ENCODE data around the gene DEAF1.
"Not testable (repeated sequence)": the region's sequence is repeated elsewhere in the genome, so short reads cannot be mapped to it uniquely, and the experiment has no call there.

DEAF1 gene

GRCh38 chr11:690738-691633, 4.0 kb downstream of the DEAF1 start:
- Histone ChIP-seq H3K27me3 (ENCODE audit: control insufficient read depth, insufficient read depth, low read length) (no peaks in the 10 kb centered on the region), H3K4me3 (ENCODE audit: low read length) (no peak overlapping the region), H3K4me1 (ENCODE audit: control insufficient read depth, insufficient read depth, low read length) (peaks cover 9% of the 10 kb centered on the region), H3K36me3 (ENCODE audit: control insufficient read depth, insufficient read depth, low read length) (peaks cover 20% of the 10 kb centered on the region), H3K27ac (ENCODE audit: low read length) (no peak overlapping the region), H3K9me3 (ENCODE audit: control insufficient read depth, insufficient read depth, low read length) (no peaks in the 10 kb centered on the region)
- no CpG with 5 or more reads among the region's 27 CpGs for WGBS (ENCODE audit: insufficient coverage, insufficient read length)
- no peak for DNase-seq (ENCODE audit: low read depth, low spot score)

GRCh38 chr11:690244-690643, 4.8 kb downstream of the DEAF1 start:
- not testable (repeated sequence) for DNase-seq (ENCODE audit: low read depth, low spot score); H3K27me3 ChIP-seq (ENCODE audit: control insufficient read depth, insufficient read depth, low read length); H3K27ac ChIP-seq (ENCODE audit: low read length); H3K4me3 ChIP-seq (ENCODE audit: low read length); H3K4me1 ChIP-seq (ENCODE audit: control insufficient read depth, insufficient read depth, low read length); H3K9me3 ChIP-seq (ENCODE audit: control insufficient read depth, insufficient read depth, low read length)
- no CpG with 5 or more reads among the region's 3 CpGs for WGBS (ENCODE audit: insufficient coverage, insufficient read length)
- peaks cover 20% of the 10 kb centered on the region for H3K36me3 ChIP-seq (ENCODE audit: control insufficient read depth, insufficient read depth, low read length)

- WGBS (ENCODE audit: insufficient coverage, insufficient read length), result no CpG with 5 or more reads among the region's 7 CpGs
- Histone ChIP-seq H3K27me3 (ENCODE audit: control insufficient read depth, insufficient read depth, low read length) (no peaks in the 10 kb centered on the region), H3K4me1 (ENCODE audit: control insufficient read depth, insufficient read depth, low read length) (peaks cover 8% of the 10 kb centered on the region), H3K36me3 (ENCODE audit: control insufficient read depth, insufficient read depth, low read length) (peaks cover 21% of the 10 kb centered on the region), H3K4me3 (ENCODE audit: low read length) (no peak overlapping the region), H3K27ac (ENCODE audit: low read length) (no peak overlapping the region), H3K9me3 (ENCODE audit: control insufficient read depth, insufficient read depth, low read length) (no peaks in the 10 kb centered on the region)
- no peak for DNase-seq (ENCODE audit: low read depth, low spot score)
These were observed 5.4 kb downstream of the DEAF1 start for GRCh38 chr11:689625-690024.

DNA sequence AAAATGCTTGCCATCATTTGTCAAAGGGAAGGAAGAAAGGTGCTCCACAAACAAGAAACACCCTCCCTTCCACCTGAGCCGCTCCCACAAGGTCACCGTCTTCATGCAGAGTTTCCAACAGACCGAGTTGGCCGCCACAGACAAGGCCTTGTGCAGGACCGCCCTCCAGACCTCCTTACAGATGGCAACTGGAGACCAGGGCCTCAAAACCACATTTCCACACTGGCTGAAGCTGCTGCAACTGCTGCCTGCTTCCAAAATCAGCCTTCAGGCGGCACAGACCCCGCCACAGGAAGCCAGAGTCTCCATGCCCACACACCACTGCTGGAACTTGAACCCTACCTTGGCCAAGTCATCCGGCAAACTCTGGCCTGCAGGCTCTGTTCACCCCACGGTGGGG, 6.3 kb downstream of the DEAF1 start:
- WGBS (ENCODE audit: insufficient coverage, insufficient read length), result no CpG with 5 or more reads among the region's 9 CpGs
- Histone ChIP-seq H3K9me3 (ENCODE audit: control insufficient read depth, insufficient read depth, low read length) (no peaks in the 10 kb centered on the region), H3K4me1 (ENCODE audit: control insufficient read depth, insufficient read depth, low read length) (peaks cover under 1% of the 10 kb centered on the region; the same call in 1 of the 2 replicates), H3K27ac (ENCODE audit: low read length) (no peak overlapping the region), H3K36me3 (ENCODE audit: control insufficient read depth, insufficient read depth, low read length) (peaks cover 22% of the 10 kb centered on the region), H3K27me3 (ENCODE audit: control insufficient read depth, insufficient read depth, low read length) (no peaks in the 10 kb centered on the region), H3K4me3 (ENCODE audit: low read length) (no peak overlapping the region)
- no peak for DNase-seq (ENCODE audit: low read depth, low spot score)

- no CpG with 5 or more reads among the region's 13 CpGs for WGBS (ENCODE audit: insufficient coverage, insufficient read length)
These were observed 7.3 kb downstream of the DEAF1 start for GRCh38 chr11:687751-688150.

GRCh38 chr11:686451-687243, 8.4 kb downstream of the DEAF1 start:
- H3K36me3 ChIP-seq (ENCODE audit: control insufficient read depth, insufficient read depth, low read length), result peaks cover 28% of the 10 kb centered on the region
- H3K27me3 ChIP-seq (ENCODE audit: control insufficient read depth, insufficient read depth, low read length), result no peaks in the 10 kb centered on the region
- H3K4me3 ChIP-seq (ENCODE audit: low read length), result no peak overlapping the region
- no CpG with 5 or more reads among the region's 30 CpGs for WGBS (ENCODE audit: insufficient coverage, insufficient read length)
- no peaks in the 10 kb centered on the region for H3K4me1 ChIP-seq (ENCODE audit: control insufficient read depth, insufficient read depth, low read length)
- no peak for DNase-seq (ENCODE audit: low read depth, low spot score)
- no peak overlapping the region for H3K27ac ChIP-seq (ENCODE audit: low read length)
- no peaks in the 10 kb centered on the region for H3K9me3 ChIP-seq (ENCODE audit: control insufficient read depth, insufficient read depth, low read length)

More at GRCh38 chr11:687751-688150, 7.3 kb downstream of the DEAF1 start:
- H3K36me3 ChIP-seq (ENCODE audit: control insufficient read depth, insufficient read depth, low read length), result peaks cover 22% of the 10 kb centered on the region
- no peaks in the 10 kb centered on the region for H3K27me3 ChIP-seq (ENCODE audit: control insufficient read depth, insufficient read depth, low read length)
- no peak overlapping the region for H3K4me3 ChIP-seq (ENCODE audit: low read length)
- no peaks in the 10 kb centered on the region for H3K9me3 ChIP-seq (ENCODE audit: control insufficient read depth, insufficient read depth, low read length)
- DNase-seq (ENCODE audit: low read depth, low spot score), result no peak
- no peaks in the 10 kb centered on the region for H3K4me1 ChIP-seq (ENCODE audit: control insufficient read depth, insufficient read depth, low read length)
- H3K27ac ChIP-seq (ENCODE audit: low read length), result no peak overlapping the region

- Histone ChIP-seq H3K4me3 (ENCODE audit: low read length) (no peak overlapping the region), H3K9me3 (ENCODE audit: control insufficient read depth, insufficient read depth, low read length) (no peaks in the 10 kb centered on the region), H3K27me3 (ENCODE audit: control insufficient read depth, insufficient read depth, low read length) (no peaks in the 10 kb centered on the region), H3K4me1 (ENCODE audit: control insufficient read depth, insufficient read depth, low read length) (no peaks in the 10 kb centered on the region; the same call in 1 of the 2 replicates), H3K36me3 (ENCODE audit: control insufficient read depth, insufficient read depth, low read length) (peaks cover 18% of the 10 kb centered on the region; the same call in 1 of the 2 replicates), H3K27ac (ENCODE audit: low read length) (no peak overlapping the region)
- no CpG with 5 or more reads among the region's 13 CpGs for WGBS (ENCODE audit: insufficient coverage, insufficient read length)
- DNase-seq (ENCODE audit: low read depth, low spot score), result no peak
These were observed 14.1 kb downstream of the DEAF1 start for GRCh38 chr11:680970-681369.

GRCh38 chr11:680476-680875, 14.5 kb downstream of the DEAF1 start:
- Histone ChIP-seq H3K27ac (ENCODE audit: low read length) (no peak overlapping the region), H3K36me3 (ENCODE audit: control insufficient read depth, insufficient read depth, low read length) (peaks cover 18% of the 10 kb centered on the region; the same call in 1 of the 2 replicates), H3K4me3 (ENCODE audit: low read length) (no peak overlapping the region), H3K9me3 (ENCODE audit: control insufficient read depth, insufficient read depth, low read length) (no peaks in the 10 kb centered on the region), H3K27me3 (ENCODE audit: control insufficient read depth, insufficient read depth, low read length) (no peaks in the 10 kb centered on the region), H3K4me1 (ENCODE audit: control insufficient read depth, insufficient read depth, low read length) (no peaks in the 10 kb centered on the region; the same call in 1 of the 2 replicates)
- no CpG with 5 or more reads among the region's 19 CpGs for WGBS (ENCODE audit: insufficient coverage, insufficient read length)
- DNase-seq (ENCODE audit: low read depth, low spot score), result no peak

DNA sequence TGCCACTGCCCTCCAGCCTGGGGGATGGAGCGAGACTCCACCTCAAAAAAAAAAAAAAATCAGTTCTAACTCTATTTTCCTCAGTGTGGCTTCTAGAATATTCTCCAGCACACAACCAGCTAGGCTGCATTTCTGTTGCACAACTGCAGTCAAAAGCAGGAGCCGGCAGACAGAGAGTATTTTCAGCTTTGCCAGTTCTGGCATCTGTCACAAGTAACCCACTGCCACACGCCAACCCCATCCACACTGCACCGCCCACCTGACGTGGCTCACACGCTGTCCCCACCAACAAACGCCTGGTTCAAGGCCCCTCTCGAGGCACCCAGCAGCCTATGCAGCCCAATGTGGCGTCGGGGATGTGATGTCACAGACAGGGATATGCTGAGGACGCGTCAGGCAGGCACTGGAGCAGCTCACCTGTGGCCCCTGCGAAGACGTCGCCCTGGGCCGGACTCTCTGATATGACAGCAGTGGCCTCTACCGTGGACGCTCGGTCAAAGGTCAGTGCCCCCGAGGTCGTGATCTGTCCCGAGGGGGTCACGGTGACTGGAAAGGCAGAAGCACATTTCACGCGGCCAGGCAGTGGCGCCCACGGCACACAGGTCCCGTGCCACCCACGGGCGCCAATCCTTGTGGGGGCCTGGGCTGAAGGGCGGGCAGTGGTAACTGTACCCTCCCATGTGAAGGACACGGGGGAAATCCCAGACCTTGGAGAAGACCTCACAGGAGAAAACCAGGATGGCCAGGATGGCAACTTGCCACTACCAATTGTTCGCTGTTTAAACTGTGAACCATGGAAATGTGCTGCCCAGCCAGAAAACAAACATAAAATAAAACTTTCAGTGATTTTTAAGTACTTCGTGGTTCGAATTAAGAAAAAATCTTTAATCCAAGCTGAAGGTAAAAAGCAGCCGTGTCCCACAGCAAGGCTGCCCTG, 15.5 kb downstream of the DEAF1 start:
- no peaks in the 10 kb centered on the region; the same call in 1 of the 2 replicates for H3K4me1 ChIP-seq (ENCODE audit: control insufficient read depth, insufficient read depth, low read length)
- H3K27me3 ChIP-seq (ENCODE audit: control insufficient read depth, insufficient read depth, low read length), result no peaks in the 10 kb centered on the region
- WGBS (ENCODE audit: insufficient coverage, insufficient read length), result no CpG with 5 or more reads among the region's 36 CpGs
- H3K9me3 ChIP-seq (ENCODE audit: control insufficient read depth, insufficient read depth, low read length), result no peaks in the 10 kb centered on the region
- H3K27ac ChIP-seq (ENCODE audit: low read length), result no peak overlapping the region
- DNase-seq (ENCODE audit: low read depth, low spot score), result no peak
- H3K4me3 ChIP-seq (ENCODE audit: low read length), result no peak overlapping the region
- peaks cover 17% of the 10 kb centered on the region for H3K36me3 ChIP-seq (ENCODE audit: control insufficient read depth, insufficient read depth, low read length)

DNA sequence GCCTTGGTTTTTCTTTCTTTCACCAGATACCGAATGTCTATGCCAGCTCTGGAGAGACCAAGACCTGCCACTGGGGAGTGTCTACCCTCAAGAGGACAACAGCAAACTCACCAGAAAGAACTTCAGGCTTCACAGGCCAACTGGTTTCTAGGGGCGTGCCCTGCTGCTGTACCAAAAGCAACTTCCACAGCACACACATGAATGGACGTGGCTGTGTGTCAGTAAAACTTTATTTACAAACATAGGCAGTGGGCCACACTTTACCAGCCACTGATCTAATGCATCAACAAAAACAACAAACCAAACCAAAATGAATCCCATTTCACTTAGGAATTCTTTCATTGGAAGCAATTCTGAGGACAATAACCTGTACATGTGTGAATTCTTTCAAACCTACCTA, 16.7 kb downstream of the DEAF1 start:
- no peak overlapping the region for H3K27ac ChIP-seq (ENCODE audit: low read length)
- H3K36me3 ChIP-seq (ENCODE audit: control insufficient read depth, insufficient read depth, low read length), result peaks cover 21% of the 10 kb centered on the region
- no peak overlapping the region for H3K4me3 ChIP-seq (ENCODE audit: low read length)
- DNase-seq (ENCODE audit: low read depth, low spot score), result no peak
- H3K9me3 ChIP-seq (ENCODE audit: control insufficient read depth, insufficient read depth, low read length), result no peaks in the 10 kb centered on the region
- no peaks in the 10 kb centered on the region for H3K27me3 ChIP-seq (ENCODE audit: control insufficient read depth, insufficient read depth, low read length)
- no CpG with 5 or more reads among the region's 3 CpGs for WGBS (ENCODE audit: insufficient coverage, insufficient read length)
- H3K4me1 ChIP-seq (ENCODE audit: control insufficient read depth, insufficient read depth, low read length), result no peaks in the 10 kb centered on the region; the same call in 1 of the 2 replicates
